Memory B cell (primary cell): ENCODE measurements around the gene CFAP410.
A peak's percentile ranks its signal among the peaks of the same experiment; 100 is the strongest.

ENCODE experiments used
- ATAC-seq: fragments of 150-1000 bp; cut with Tn5 transposase; 2 replicates; pipeline ENCODE4 v1.10.0; 2021; ENCODE audit warnings: low read depth, mild to moderate bottlenecking, moderate library complexity
- DNase-seq, 2 donors: peaks; one replicate each; pipeline ENCODE4 v3.0.0; 2022; ENCODE audit warnings: low spot score in 2 of 2
- H3K27ac Mint-ChIP-seq: one replicate; pipeline ENCODE4 v1.8.0; 2022; ENCODE audit warnings: mild to moderate bottlenecking, moderate library complexity, mixed read lengths
- H3K27me3 Mint-ChIP-seq: one replicate; pipeline ENCODE4 v1.8.0; 2022; ENCODE audit warnings: mixed read lengths
- H3K36me3 Mint-ChIP-seq: one replicate; pipeline ENCODE4 v1.8.0; 2022; ENCODE audit warnings: mild to moderate bottlenecking, mixed read lengths
- H3K4me1 Mint-ChIP-seq: one replicate; pipeline ENCODE4 v1.8.0; 2022; ENCODE audit warnings: mixed read lengths
- H3K4me3 Mint-ChIP-seq: one replicate; pipeline ENCODE4 v1.8.0; 2022; ENCODE audit warnings: mild to moderate bottlenecking, moderate library complexity, mixed read lengths
- H3K9me3 Mint-ChIP-seq: one replicate; pipeline ENCODE4 v1.8.0; 2022; ENCODE audit warnings: mixed read lengths

Gene CFAP410

DNA sequence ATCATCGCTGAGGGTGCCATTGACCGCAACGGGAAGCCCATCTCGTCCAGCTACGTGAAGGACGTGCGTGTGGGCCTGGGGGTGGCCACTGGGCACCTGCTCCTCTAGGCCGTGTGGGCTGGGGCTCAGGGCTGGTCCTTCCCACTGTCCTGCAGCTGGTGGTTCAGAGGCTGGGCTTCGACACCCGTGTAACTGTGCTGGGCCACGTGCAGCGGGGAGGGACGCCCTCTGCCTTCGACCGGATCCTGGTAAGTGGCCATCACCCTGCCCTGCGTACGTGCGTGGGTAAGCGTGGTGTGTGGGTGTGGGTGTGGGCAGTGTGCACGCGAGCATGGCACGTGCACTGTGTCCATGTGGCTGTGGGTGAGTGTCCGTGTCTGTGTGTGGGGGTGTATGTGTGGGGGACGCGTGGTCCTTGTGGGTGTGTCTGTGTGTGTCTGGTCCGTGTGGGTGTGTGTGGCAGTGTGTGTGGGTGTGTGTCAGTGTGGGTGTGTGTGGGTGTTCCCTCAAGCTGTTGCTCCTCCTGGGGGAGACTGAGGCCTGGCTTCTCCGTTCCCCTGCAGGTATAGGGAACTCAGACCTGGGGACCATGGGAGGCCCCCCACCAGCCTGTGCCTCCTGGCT lies 22.8 kb downstream of the CFAP410 start:
- H3K27ac Mint-ChIP-seq: peak overlapping the region; percentile 66
- no peaks in the 10 kb centered on the region for H3K9me3 Mint-ChIP-seq
- ATAC-seq (no peak), DNase-seq (no peak)
- H3K4me3 Mint-ChIP-seq: no peak overlapping the region
- peaks cover 10% of the 10 kb centered on the region for H3K36me3 Mint-ChIP-seq
- no peaks in the 10 kb centered on the region for H3K27me3 Mint-ChIP-seq
- no peaks in the 10 kb centered on the region for H3K4me1 Mint-ChIP-seq

GRCh38 chr21:44315691-44316203 lies 23.4 kb downstream of the CFAP410 start:
- Mint-ChIP-seq H3K27me3 (no peaks in the 10 kb centered on the region), H3K36me3 (peaks cover 16% of the 10 kb centered on the region), H3K4me3 (no peak overlapping the region), H3K27ac (no peak overlapping the region), H3K9me3 (no peaks in the 10 kb centered on the region), H3K4me1 (peaks cover 5% of the 10 kb centered on the region)
- DNase-seq: no peak
- no peak for ATAC-seq

DNA sequence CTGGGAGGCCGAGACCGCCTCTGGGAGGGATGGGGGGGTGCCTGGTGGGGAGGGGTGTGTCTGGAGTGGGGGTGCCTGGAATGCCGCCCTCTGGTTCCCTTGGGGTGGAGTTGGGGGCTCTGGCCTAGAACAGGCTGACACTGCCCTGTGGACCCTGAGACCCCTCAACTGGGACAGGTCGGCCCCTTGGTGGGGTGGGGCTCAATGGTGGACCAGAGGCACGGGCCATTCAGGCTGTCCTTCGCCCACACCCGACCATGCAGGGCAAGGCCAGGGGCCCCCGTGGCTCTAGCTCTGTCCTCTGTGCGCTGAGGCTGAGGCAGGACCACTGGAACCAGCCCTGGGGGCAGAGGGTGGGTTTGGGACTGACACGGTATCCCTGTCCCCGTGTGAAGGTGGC lies 24.6 kb downstream of the CFAP410 start:
- peaks cover 16% of the 10 kb centered on the region for H3K36me3 Mint-ChIP-seq
- no peaks in the 10 kb centered on the region for H3K9me3 Mint-ChIP-seq
- H3K27me3 Mint-ChIP-seq: no peaks in the 10 kb centered on the region
- peaks cover 5% of the 10 kb centered on the region for H3K4me1 Mint-ChIP-seq
- ATAC-seq (no peak), DNase-seq (no peak)
- H3K27ac Mint-ChIP-seq: no peak overlapping the region
- H3K4me3 Mint-ChIP-seq: no peak overlapping the region

GRCh38 chr21:44314128-44314527 lies 25.1 kb downstream of the CFAP410 start:
- H3K27me3 Mint-ChIP-seq: no peaks in the 10 kb centered on the region

GRCh38 chr21:44313451-44313850 lies 25.7 kb downstream of the CFAP410 start:
- H3K9me3 Mint-ChIP-seq: no peaks in the 10 kb centered on the region
- DNase-seq (no peak), ATAC-seq (no peak)
- peaks cover 5% of the 10 kb centered on the region for H3K4me1 Mint-ChIP-seq
- H3K36me3 Mint-ChIP-seq: peaks cover 17% of the 10 kb centered on the region
- H3K4me3 Mint-ChIP-seq: no peak overlapping the region
- no peak overlapping the region for H3K27ac Mint-ChIP-seq
- no peaks in the 10 kb centered on the region for H3K27me3 Mint-ChIP-seq

More at GRCh38 chr21:44314128-44314527, 25.1 kb downstream of the CFAP410 start:
- Mint-ChIP-seq H3K9me3 (no peaks in the 10 kb centered on the region), H3K27ac (no peak overlapping the region), H3K4me1 (peaks cover 5% of the 10 kb centered on the region), H3K4me3 (no peak overlapping the region), H3K36me3 (peaks cover 16% of the 10 kb centered on the region)
- DNase-seq (no peak), ATAC-seq (no peak)

- DNase-seq (no peak), ATAC-seq (no peak)
- Mint-ChIP-seq H3K36me3 (peaks cover 19% of the 10 kb centered on the region), H3K27me3 (no peaks in the 10 kb centered on the region), H3K27ac (no peak overlapping the region), H3K9me3 (no peaks in the 10 kb centered on the region), H3K4me3 (no peak overlapping the region), H3K4me1 (peaks cover 5% of the 10 kb centered on the region)
Observed at GRCh38 chr21:44312716-44313115, 26.5 kb downstream of the CFAP410 start.

- Mint-ChIP-seq H3K4me3 (no peak overlapping the region), H3K27me3 (no peaks in the 10 kb centered on the region), H3K4me1 (peaks cover 5% of the 10 kb centered on the region), H3K27ac (no peak overlapping the region), H3K36me3 (peaks cover 24% of the 10 kb centered on the region), H3K9me3 (no peaks in the 10 kb centered on the region)
- ATAC-seq (no peak), DNase-seq (no peak)
Observed at GRCh38 chr21:44312089-44312488, 27.1 kb downstream of the CFAP410 start.

DNA sequence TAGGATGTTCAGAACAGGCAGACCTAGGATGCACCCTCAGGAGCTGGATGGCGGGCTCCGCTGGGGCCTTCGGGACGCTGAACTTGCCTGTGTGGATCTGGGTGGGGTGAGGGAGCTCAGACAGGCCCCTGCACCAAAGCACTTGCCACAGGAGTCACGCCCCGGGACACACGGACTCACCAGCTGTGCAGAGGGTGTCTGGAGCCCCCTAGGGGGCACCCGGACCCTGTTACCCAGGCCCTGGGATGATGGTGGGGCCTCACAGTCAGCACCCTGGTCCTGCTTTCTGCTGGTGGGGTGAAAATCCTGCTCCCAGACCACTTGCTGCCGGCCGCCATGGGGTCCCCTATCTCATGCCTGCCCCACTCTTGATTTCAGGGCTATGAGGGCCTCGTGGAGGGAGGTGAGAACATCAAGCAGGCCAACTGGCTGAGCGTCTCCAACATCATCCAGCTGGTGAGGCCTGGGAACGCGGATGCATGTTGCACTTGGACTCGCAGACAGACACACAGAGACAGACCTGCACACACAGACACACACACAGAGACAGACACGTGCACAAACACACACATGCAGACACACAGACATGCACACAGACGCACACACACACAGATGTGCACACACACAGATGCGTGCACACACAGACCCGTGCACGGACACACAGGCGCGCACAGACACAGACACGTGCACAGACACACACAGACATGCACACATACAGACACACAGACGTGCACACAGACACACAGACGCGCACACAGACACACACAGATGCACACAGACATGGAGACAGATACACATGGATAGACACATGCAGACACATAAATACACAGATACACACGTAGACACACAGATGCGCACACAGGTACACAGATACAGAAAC lies 28.3 kb downstream of the CFAP410 start:
- no peaks in the 10 kb centered on the region for H3K9me3 Mint-ChIP-seq
- peaks cover 24% of the 10 kb centered on the region for H3K36me3 Mint-ChIP-seq
- H3K4me3 Mint-ChIP-seq: no peak overlapping the region

GRCh38 chr21:44306936-44307704 lies 32.1 kb downstream of the CFAP410 start:
- Mint-ChIP-seq H3K27ac (no peak overlapping the region), H3K36me3 (peaks cover 20% of the 10 kb centered on the region), H3K9me3 (no peaks in the 10 kb centered on the region), H3K4me3 (no peak overlapping the region), H3K27me3 (no peaks in the 10 kb centered on the region), H3K4me1 (peaks cover 26% of the 10 kb centered on the region)
- no peak for ATAC-seq
- no peak for DNase-seq

More for the DNA sequence above, 28.3 kb downstream of the CFAP410 start:
- no peaks in the 10 kb centered on the region for H3K27me3 Mint-ChIP-seq
- DNase-seq (no peak), ATAC-seq (no peak)
- peaks cover 5% of the 10 kb centered on the region for H3K4me1 Mint-ChIP-seq
- peak overlapping the region; percentile 67 for H3K27ac Mint-ChIP-seq

- H3K27me3 Mint-ChIP-seq: no peaks in the 10 kb centered on the region
- ATAC-seq (no peak), DNase-seq (no peak)
- H3K27ac Mint-ChIP-seq: no peak overlapping the region
- peaks cover 34% of the 10 kb centered on the region for H3K4me1 Mint-ChIP-seq
- H3K36me3 Mint-ChIP-seq: peaks cover 11% of the 10 kb centered on the region
- H3K9me3 Mint-ChIP-seq: no peaks in the 10 kb centered on the region
- no peak overlapping the region for H3K4me3 Mint-ChIP-seq
Observed at GRCh38 chr21:44305691-44306090, 33.5 kb downstream of the CFAP410 start.

- H3K4me3 Mint-ChIP-seq: peak overlapping the region; percentile 59
- H3K4me1 Mint-ChIP-seq: peaks cover 34% of the 10 kb centered on the region
- no peaks in the 10 kb centered on the region for H3K9me3 Mint-ChIP-seq
- peak; percentile 46 to 53 for DNase-seq
- H3K27me3 Mint-ChIP-seq: no peaks in the 10 kb centered on the region
- H3K36me3 Mint-ChIP-seq: peaks cover 11% of the 10 kb centered on the region
- peak overlapping the region; percentile 76 for H3K27ac Mint-ChIP-seq
- peak; percentile 51 for ATAC-seq
Observed at GRCh38 chr21:44304877-44305293, 34.3 kb downstream of the CFAP410 start.

DNA sequence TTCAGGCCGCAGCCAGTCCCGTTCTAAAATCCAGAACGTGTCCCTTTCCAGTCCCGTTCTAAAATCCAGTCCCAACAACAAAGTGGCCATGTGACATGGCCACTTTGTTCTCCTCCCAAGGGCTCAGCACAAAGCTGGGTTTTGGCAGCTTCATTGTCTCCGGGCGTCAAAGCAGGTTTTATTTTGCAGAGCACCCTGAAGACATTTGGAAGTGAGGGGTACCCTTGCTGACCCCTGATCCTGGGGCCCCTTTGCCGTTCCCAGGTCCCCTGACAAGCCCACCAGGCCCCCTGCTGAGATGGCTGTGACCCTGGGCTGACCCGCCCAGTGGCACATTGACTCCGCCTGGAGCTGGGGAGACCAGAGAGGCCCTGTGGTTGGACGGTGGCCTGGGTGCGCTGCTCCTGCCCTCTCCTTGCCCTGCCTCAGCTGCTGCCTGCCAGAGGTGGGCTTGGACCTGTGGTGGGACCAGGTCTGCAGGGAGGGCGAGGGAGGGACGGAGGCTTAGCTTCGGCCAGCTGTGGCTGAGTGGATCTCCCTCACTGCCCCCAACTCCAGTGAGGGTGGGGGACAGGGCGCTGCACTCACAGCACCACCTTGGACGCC lies 35.1 kb downstream of the CFAP410 start:
- DNase-seq: no peak
- Mint-ChIP-seq H3K27me3 (no peaks in the 10 kb centered on the region), H3K4me1 (peaks cover 37% of the 10 kb centered on the region), H3K27ac (peak overlapping the region; percentile 76), H3K4me3 (no peak overlapping the region), H3K36me3 (peaks cover 11% of the 10 kb centered on the region), H3K9me3 (no peaks in the 10 kb centered on the region)
- no peak for ATAC-seq

DNA sequence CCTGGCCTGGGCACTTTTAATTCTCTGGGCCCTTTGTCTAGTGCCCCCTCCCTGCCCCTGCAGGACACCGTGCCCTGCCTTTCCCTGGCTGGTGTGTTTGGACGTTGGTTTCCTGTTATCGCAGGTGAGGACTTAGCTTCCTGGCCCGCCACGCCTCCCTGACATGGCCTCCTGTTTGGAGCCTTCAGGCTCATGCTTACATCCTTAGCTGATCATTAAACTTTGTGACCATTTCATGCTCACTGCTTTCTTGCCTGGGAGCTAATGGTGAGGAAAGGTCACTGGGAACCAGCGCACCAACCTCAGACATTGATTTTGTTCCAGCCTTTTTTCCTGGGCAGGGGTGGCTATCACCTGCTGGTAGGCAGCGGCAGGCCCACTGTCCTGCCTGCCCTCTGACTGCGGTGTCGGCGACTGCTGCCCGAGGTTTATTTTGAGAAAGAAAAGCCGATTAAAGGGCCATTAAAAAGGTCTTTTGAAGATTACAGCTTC lies 35.7 kb downstream of the CFAP410 start:
- Mint-ChIP-seq H3K4me1 (peaks cover 41% of the 10 kb centered on the region), H3K36me3 (peaks cover 10% of the 10 kb centered on the region), H3K9me3 (no peaks in the 10 kb centered on the region), H3K27me3 (no peaks in the 10 kb centered on the region), H3K27ac (peak overlapping the region; percentile 75), H3K4me3 (peak overlapping the region; percentile 71)
- DNase-seq (no peak), ATAC-seq (no peak)
